ENCODE measurements around the gene PRKAR1B. TPM values are rescaled to one million over a fixed set of nuclear protein-coding genes. Genes with fewer than 3 reads are reported as not detected.

PRKAR1B gene
- total RNA-seq, 1 donor from 2014 or later: 21.7 TPM

DNA sequence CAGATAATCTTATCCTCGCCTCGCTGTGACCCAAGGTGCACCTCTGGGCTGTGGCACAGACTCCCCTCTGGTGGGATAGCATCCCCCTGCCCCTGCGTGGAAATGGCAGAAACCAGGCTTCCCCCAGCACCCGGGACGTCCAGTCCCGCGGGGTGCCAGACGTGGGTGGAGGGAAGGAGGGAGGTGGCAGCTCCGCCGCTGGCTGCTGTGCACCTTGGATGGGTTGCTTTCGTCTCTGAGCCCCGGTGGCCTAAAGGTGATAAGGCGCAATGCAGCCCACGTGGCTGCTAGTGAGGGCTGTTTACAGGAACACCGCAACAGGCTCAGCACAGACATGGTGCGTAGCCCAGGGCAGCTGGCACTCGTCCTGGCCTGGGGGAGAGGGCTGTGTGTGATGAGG is 193.8 kb downstream of the PRKAR1B start:
- Mint-ChIP-seq H3K36me3 (ENCODE audit: low read depth, unreplicated experiment) (no peaks in the 10 kb centered on the region), H3K27me3 (ENCODE audit: unreplicated experiment) (peaks cover 2% of the 10 kb centered on the region), H3K4me3 (ENCODE audit: unreplicated experiment) (no peak overlapping the region), H3K9me3 (ENCODE audit: unreplicated experiment) (no peaks in the 10 kb centered on the region), H3K4me1 (ENCODE audit: unreplicated experiment) (no peaks in the 10 kb centered on the region), H3K27ac (ENCODE audit: unreplicated experiment) (no peak overlapping the region)
- DNase-seq (ENCODE audit: low spot score): no peak
- TF ChIP-seq, protein P1, sequence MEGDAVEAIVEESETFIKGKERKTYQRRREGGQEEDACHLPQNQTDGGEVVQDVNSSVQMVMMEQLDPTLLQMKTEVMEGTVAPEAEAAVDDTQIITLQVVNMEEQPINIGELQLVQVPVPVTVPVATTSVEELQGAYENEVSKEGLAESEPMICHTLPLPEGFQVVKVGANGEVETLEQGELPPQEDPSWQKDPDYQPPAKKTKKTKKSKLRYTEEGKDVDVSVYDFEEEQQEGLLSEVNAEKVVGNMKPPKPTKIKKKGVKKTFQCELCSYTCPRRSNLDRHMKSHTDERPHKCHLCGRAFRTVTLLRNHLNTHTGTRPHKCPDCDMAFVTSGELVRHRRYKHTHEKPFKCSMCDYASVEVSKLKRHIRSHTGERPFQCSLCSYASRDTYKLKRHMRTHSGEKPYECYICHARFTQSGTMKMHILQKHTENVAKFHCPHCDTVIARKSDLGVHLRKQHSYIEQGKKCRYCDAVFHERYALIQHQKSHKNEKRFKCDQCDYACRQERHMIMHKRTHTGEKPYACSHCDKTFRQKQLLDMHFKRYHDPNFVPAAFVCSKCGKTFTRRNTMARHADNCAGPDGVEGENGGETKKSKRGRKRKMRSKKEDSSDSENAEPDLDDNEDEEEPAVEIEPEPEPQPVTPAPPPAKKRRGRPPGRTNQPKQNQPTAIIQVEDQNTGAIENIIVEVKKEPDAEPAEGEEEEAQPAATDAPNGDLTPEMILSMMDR (IDR thresholded peaks at IDR 0.05; ENCODE audit: unreplicated experiment): no peak

DNA sequence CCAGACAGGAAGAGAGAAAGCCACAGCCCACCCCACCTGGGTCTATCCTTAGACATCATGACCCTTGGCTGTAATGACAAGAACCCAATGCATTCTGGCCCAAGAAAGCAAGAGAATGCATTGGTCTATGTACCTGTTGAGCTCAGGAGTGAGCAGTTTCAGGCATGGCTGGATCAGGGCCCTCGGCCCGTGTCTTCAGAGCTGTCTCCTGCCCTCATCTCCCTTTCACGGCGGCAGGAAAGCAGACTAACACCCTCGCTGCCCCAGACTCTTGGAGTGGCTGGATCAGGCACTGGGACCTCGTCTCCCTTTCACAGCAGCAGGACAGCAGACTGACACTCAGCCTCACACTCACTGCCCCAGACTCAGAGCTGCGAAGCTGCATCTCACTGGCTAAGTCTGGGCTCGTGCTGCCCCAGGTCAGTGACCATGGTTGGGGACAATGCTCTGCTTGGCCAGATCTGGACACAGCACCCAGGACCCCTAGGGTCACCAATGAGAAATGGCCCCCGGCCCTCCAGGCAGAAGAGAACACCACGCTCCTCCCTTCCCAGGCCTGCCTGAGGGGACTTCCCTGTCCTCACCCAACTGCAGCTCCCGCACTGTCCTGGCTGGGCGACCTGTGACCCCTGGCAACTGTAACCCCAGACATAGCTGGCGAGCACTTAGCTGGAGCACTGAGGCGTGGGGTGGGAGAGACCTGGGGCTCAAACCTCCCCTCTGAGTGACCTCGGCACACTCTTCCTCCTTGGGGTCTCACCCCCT is 194.5 kb downstream of the PRKAR1B start:
- no peak overlapping the region for H3K4me3 Mint-ChIP-seq (ENCODE audit: unreplicated experiment)
- no peaks in the 10 kb centered on the region for H3K4me1 Mint-ChIP-seq (ENCODE audit: unreplicated experiment)
- H3K36me3 Mint-ChIP-seq (ENCODE audit: low read depth, unreplicated experiment): no peaks in the 10 kb centered on the region
- TF ChIP-seq, protein P1 (IDR thresholded peaks at IDR 0.05; ENCODE audit: unreplicated experiment): no peak
- no peaks in the 10 kb centered on the region for H3K9me3 Mint-ChIP-seq (ENCODE audit: unreplicated experiment)
- H3K27me3 Mint-ChIP-seq (ENCODE audit: unreplicated experiment): peaks cover 2% of the 10 kb centered on the region
- no peak overlapping the region for H3K27ac Mint-ChIP-seq (ENCODE audit: unreplicated experiment)
- no peak for DNase-seq (ENCODE audit: low spot score)

DNA sequence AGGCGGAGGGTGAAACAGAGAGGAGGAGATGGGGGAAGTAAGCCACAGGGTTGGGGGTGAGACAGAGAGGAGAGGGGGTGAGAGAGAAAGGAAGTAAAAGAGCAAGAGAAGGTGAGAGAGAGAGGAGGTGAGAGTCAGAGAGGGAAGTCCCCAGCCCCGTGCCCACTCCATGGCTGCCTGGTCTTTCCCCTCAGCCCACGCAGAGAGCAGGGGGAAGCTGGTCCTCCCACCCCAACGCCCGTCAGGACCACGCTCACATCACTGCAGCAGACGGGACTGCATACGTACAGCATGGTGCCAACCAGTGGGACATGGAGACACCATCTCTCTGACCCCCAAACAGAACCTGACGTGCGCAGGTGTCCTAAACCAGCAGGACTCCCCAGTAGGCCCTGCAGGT is 195.3 kb downstream of the PRKAR1B start:
- Mint-ChIP-seq H3K4me1 (ENCODE audit: unreplicated experiment) (no peaks in the 10 kb centered on the region), H3K27ac (ENCODE audit: unreplicated experiment) (no peak overlapping the region), H3K27me3 (ENCODE audit: unreplicated experiment) (peaks cover 2% of the 10 kb centered on the region), H3K4me3 (ENCODE audit: unreplicated experiment) (no peak overlapping the region), H3K36me3 (ENCODE audit: low read depth, unreplicated experiment) (no peaks in the 10 kb centered on the region), H3K9me3 (ENCODE audit: unreplicated experiment) (no peaks in the 10 kb centered on the region)
- no peak for DNase-seq (ENCODE audit: low spot score)
- TF ChIP-seq, protein P1 (IDR thresholded peaks at IDR 0.05; ENCODE audit: unreplicated experiment): no peak

DNA sequence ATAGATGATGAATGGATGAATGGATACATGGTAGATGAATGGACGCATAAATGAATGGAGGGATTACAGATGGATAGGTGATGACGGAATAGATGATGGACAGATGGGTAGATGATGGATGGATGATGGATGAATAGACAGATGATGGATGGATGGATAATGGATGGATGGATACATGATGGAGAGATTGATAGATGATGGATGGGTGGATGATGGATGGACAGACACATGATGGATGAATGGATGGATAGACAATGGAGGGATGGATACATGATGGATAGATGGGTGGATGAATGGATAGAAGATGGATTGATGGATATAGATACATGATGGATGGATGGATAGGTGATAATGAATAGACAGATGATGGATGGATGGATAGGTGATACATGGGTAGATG is 198.6 kb downstream of the PRKAR1B start:
- no peak for DNase-seq (ENCODE audit: low spot score)
- no peak overlapping the region for H3K4me3 Mint-ChIP-seq (ENCODE audit: unreplicated experiment)
- no peaks in the 10 kb centered on the region for H3K4me1 Mint-ChIP-seq (ENCODE audit: unreplicated experiment)
- TF ChIP-seq, protein P1 (IDR thresholded peaks at IDR 0.05; ENCODE audit: unreplicated experiment): no peak
- H3K36me3 Mint-ChIP-seq (ENCODE audit: low read depth, unreplicated experiment): no peaks in the 10 kb centered on the region
- no peak overlapping the region for H3K27ac Mint-ChIP-seq (ENCODE audit: unreplicated experiment)
- H3K9me3 Mint-ChIP-seq (ENCODE audit: unreplicated experiment): no peaks in the 10 kb centered on the region
- H3K27me3 Mint-ChIP-seq (ENCODE audit: unreplicated experiment): no peaks in the 10 kb centered on the region

DNA sequence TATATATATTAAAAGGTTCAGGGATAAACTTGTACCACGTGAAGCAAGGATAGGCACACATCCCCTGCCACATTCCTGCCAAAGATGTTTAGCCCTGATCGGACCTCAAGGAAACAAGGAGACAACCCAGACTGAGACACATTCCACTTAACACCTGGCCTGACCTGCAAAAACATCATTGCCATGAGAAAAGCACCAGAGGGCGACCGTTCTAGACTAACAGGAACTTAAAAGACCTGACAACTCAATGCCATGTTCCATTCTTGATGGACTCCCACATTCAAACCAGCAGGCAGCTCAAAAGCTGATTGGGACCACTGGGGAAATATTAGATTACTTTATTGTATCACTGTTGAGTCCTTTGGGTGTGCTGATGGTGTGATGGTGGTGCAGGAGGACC is 199.4 kb downstream of the PRKAR1B start:
- H3K27ac Mint-ChIP-seq (ENCODE audit: unreplicated experiment): no peak overlapping the region
- H3K4me3 Mint-ChIP-seq (ENCODE audit: unreplicated experiment): no peak overlapping the region
- no peaks in the 10 kb centered on the region for H3K4me1 Mint-ChIP-seq (ENCODE audit: unreplicated experiment)
- TF ChIP-seq, protein P1 (IDR thresholded peaks at IDR 0.05; ENCODE audit: unreplicated experiment): no peak
- H3K9me3 Mint-ChIP-seq (ENCODE audit: unreplicated experiment): no peaks in the 10 kb centered on the region
- DNase-seq (ENCODE audit: low spot score): no peak
- H3K27me3 Mint-ChIP-seq (ENCODE audit: unreplicated experiment): no peaks in the 10 kb centered on the region
- no peaks in the 10 kb centered on the region for H3K36me3 Mint-ChIP-seq (ENCODE audit: low read depth, unreplicated experiment)

Measured in endothelial cell (in vitro differentiated cells).